Stomach (tissue), 9 donors: ENCODE measurements around the gene TMEM255B. TPM values are rescaled to one million over a fixed set of nuclear protein-coding genes. Genes with fewer than 3 reads are reported as not detected.

Experiments used
- DNase-seq, 2 donors: peaks; one replicate each; pipeline versions ENCODE4 v3.0.0 to v3.0.0-alpha.2; 2013 to 2019
- H3K27ac ChIP-seq, 5 donors: fragments of 200-600 bp in 4 of 5; sonication (generic) in 4 of 5; one replicate each; pipeline ENCODE4 v1.5.1; 2013 to 2019; ENCODE audit warnings: mild to moderate bottlenecking in 1 of 5, moderate library complexity in 1 of 5
- H3K27me3 ChIP-seq, 3 donors: fragments of 200-600 bp; sonication (generic); one replicate each; pipeline ENCODE4 v1.5.1; 2017 to 2019; ENCODE audit warnings: mixed run types in 1 of 3
- H3K36me3 ChIP-seq, 4 donors: fragments of 200-600 bp; sonication (generic); 1 replicate in 3 of 4; 2 replicates in 1 of 4; pipeline ENCODE4 v1.5.1; 2016 to 2019
- H3K4me1 ChIP-seq, 4 donors: fragments of 200-600 bp; sonication (generic); one replicate each; pipeline ENCODE4 v1.5.1; 2016 to 2019
- H3K4me3 ChIP-seq, 4 donors: fragments of 200-600 bp; sonication (generic) in 3 of 4; one replicate each; pipeline ENCODE4 v1.5.1; 2016 to 2019; ENCODE audit warnings: mild to moderate bottlenecking in 1 of 4
- H3K9me3 ChIP-seq, 4 donors: fragments of 200-600 bp; sonication (generic); one replicate each; pipeline ENCODE4 v1.5.1; 2016 to 2019
- CTCF ChIP-seq, 7 experiments: fragments of 450-650 bp in 4 of 7; fragments of 200-600 bp in 3 of 7; sonication (generic) in 3 of 7; IDR thresholded peaks; one replicate each; pipeline ENCODE4 v1.5.1; 2016 to 2019; ENCODE audit warnings: antibody characterized with exemption in 7 of 7, control low read depth in 2 of 7, mild to moderate bottlenecking in 1 of 7
- EP300 ChIP-seq: sonication (generic); formaldehyde crosslinking; IDR thresholded peaks from one replicate; pipeline ENCODE4 v1.6.1; 2017; ENCODE audit warnings: antibody characterized with exemption
- POLR2A ChIP-seq, 4 donors: fragments of 450-650 bp; IDR thresholded peaks; one replicate each; pipeline ENCODE4 v1.6.1; 2016; ENCODE audit warnings: antibody characterized with exemption in 4 of 4, control low read depth in 2 of 4, mild to moderate bottlenecking in 1 of 4, moderate library complexity in 1 of 4
- POLR2AphosphoS5 ChIP-seq, 3 donors: sonication (generic); formaldehyde crosslinking; IDR thresholded peaks; one replicate each; pipeline ENCODE4 v1.6.1; 2016; ENCODE audit warnings: antibody characterized with exemption in 3 of 3
- WGBS, 5 donors: extraction: QIAGEN DNeasy Blood & Tissue Kit in 3 of 5; methylation state at CpG; one replicate each; pipeline versions ENCODE4 v1.1.5 to v1.1.7; 2013 to 2018; 5-methylcytosine and 5-hydroxymethylcytosine counted together
- intact Hi-C: fragments of 100-400 bp; cut with DNase I; formaldehyde crosslinking; loops from one replicate; pipeline ENCODE4 v1.15.1; 2023; ENCODE audit warnings: low total_unique reads
- polyA plus RNA-seq, 3 donors: library from polyadenylated mRNA; stranded (reverse); fragments of 200-250 nt; gene quantifications; one replicate each; pipeline ENCODE4 v1.2.3, GENCODE V29; 2013
- total RNA-seq, 5 donors: library from RNA; depleted of rRNA; stranded (reverse); fragments of >200 nt; gene quantifications; one replicate each; pipeline versions ENCODE4 v1.1.0 to v1.2.3, GENCODE V29; 2014 to 2016
- donor health status: healthy with polysubstance abuse.
- donor health status: Bipolar disorder and iron deficiency.
- donor health status: healthy.

Gene TMEM255B
- total and polyA plus RNA-seq, 8 donors, result 1.3 to 7.9 (median 4.6) TPM; not detected in 1

GRCh38 chr13:113783200-113783881 lies 24.3 kb downstream of the TMEM255B start:
- DNase-seq, result no peak
- Histone ChIP-seq H3K9me3 (no peaks in the 10 kb centered on the region), H3K4me3 (no peak overlapping the region), H3K27me3 (peaks cover 0 to 16% (median 0%) of the 10 kb centered on the region in 3 donors), H3K27ac (no peak overlapping the region), H3K4me1 (no peaks in the 10 kb centered on the region), H3K36me3 (no peaks in the 10 kb centered on the region)
- TF ChIP-seq POLR2AphosphoS5 (IDR thresholded peaks at IDR 0.05) (no peak), POLR2A (IDR thresholded peaks at IDR 0.05) (no peak), EP300 (no peak), CTCF (IDR thresholded peaks at IDR 0.05) (no peak)
- intact Hi-C loops, result no loop called here
- 46 to 57% (median 55%) methylated on average over 12 of the region's 12 CpGs for WGBS, 5 donors

GRCh38 chr13:113783966-113784644 lies 25.1 kb downstream of the TMEM255B start:
- Histone ChIP-seq H3K27ac (no peak overlapping the region), H3K27me3 (peaks cover 0 to 14% (median 0%) of the 10 kb centered on the region in 3 donors), H3K4me1 (no peaks in the 10 kb centered on the region), H3K9me3 (no peaks in the 10 kb centered on the region), H3K36me3 (no peaks in the 10 kb centered on the region), H3K4me3 (no peak overlapping the region)
- intact Hi-C loops, result no loop called here
- TF ChIP-seq POLR2AphosphoS5 (IDR thresholded peaks at IDR 0.05) (no peak), POLR2A (IDR thresholded peaks at IDR 0.05) (no peak), EP300 (no peak), CTCF (IDR thresholded peaks at IDR 0.05) (no peak)
- no peak for DNase-seq
- 76 to 87% (median 80%) methylated on average over 10 of the region's 10 CpGs for WGBS, 5 donors

GRCh38 chr13:113784645-113785024 lies 25.6 kb downstream of the TMEM255B start:
- no peak overlapping the region for H3K4me3 ChIP-seq
- 63 to 85% (median 78%) methylated on average over 4 to 5 of the region's 5 CpGs for WGBS, 5 donors
- intact Hi-C loops, result no loop called here
- no peaks in the 10 kb centered on the region for H3K36me3 ChIP-seq
- no peak for DNase-seq
- TF ChIP-seq EP300 (no peak), CTCF (IDR thresholded peaks at IDR 0.05) (no peak), POLR2A (IDR thresholded peaks at IDR 0.05) (no peak), POLR2AphosphoS5 (IDR thresholded peaks at IDR 0.05) (no peak)
- H3K27me3 ChIP-seq, result peaks cover 0 to 11% (median 0%) of the 10 kb centered on the region in 3 donors
- H3K9me3 ChIP-seq, result no peaks in the 10 kb centered on the region
- H3K4me1 ChIP-seq, result no peaks in the 10 kb centered on the region
- no peak overlapping the region for H3K27ac ChIP-seq

- TF ChIP-seq POLR2A (IDR thresholded peaks at IDR 0.05), result no peak
- TF ChIP-seq CTCF (IDR thresholded peaks at IDR 0.05), result no peak
- TF ChIP-seq EP300, result no peak
- TF ChIP-seq POLR2AphosphoS5 (IDR thresholded peaks at IDR 0.05), result no peak
- H3K9me3 ChIP-seq, result no peaks in the 10 kb centered on the region
- WGBS, 5 donors, result 77 to 84% (median 80%) methylated on average over 19 of the region's 19 CpGs
- intact Hi-C loops, result no loop called here
- H3K27me3 ChIP-seq, result peaks cover 0 to 11% (median 0%) of the 10 kb centered on the region in 3 donors
- no peak for DNase-seq
- no peaks in the 10 kb centered on the region for H3K36me3 ChIP-seq
- no peak overlapping the region for H3K4me3 ChIP-seq
- no peak overlapping the region for H3K27ac ChIP-seq
- H3K4me1 ChIP-seq, result no peaks in the 10 kb centered on the region
Observed at GRCh38 chr13:113785051-113786010, 26.3 kb downstream of the TMEM255B start.
